ENCODE results near the gene NBAS. TPM values are rescaled to one million over a fixed set of nuclear protein-coding genes. Genes with fewer than 3 reads are reported as not detected.
"Not testable (repeated sequence)": the region's sequence is repeated elsewhere in the genome, so short reads cannot be mapped to it uniquely, and the experiment has no call there.

The NBAS gene
- total RNA-seq, 2 experiments from 2014 or later, result 30.5 to 31.1 TPM

DNA sequence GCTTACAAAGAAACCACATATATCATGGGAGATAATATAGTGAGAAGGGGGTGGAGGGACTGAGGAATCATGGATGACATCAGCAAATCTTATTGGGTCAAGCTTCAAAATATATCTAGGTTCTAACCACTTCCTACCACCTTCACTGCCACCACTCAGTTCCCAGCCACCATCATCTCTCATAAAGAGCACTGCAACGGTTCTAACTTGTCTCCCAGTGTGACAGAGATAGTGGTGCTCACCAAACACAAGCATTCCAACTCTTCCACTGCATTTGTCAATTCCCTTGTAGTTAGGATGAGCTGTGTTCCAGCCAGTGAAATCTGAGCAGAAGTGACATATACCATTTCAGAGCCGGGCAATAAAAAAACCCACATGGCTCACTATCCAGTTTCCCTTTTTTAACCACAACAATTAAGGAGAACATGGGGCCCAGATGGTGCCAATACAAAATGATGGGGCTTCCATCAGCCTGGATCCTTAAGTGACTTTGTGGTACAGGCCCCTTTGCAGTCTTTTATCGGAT, 318.1 kb downstream of the NBAS start:
- Mint-ChIP-seq H3K4me3 (no peak overlapping the region), H3K4me1 (peaks cover 10% of the 10 kb centered on the region), H3K27me3 (no peaks in the 10 kb centered on the region), H3K36me3 (ENCODE audit: low read depth) (peaks cover 2% of the 10 kb centered on the region), H3K9me3 (peaks cover 4% of the 10 kb centered on the region), H3K27ac (no peak overlapping the region)
- ChIA-PET POLR2A (no interaction called here), CTCF (no interaction called here)
- DNase-seq, result no peak

DNA sequence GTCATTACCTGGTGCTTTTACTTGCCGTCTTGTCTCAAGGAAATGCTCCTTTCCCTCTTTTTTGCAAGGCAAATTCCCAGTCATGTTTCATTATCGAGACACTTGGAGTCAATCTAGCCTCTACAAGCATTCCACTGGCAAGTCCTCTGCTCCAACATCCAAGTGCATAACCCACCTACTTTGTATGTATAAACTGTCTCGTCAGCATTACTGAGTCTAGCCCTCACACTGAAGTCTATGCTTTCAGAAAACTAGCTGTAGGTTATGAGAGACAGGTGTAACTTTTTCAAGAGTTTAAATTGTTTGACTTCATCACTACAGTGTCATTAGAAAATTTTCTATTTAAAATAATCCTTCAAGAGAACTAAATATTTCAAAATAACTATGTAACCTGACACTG, 319.2 kb downstream of the NBAS start:
- Mint-ChIP-seq H3K4me1 (peaks cover 10% of the 10 kb centered on the region), H3K27ac (no peak overlapping the region), H3K36me3 (ENCODE audit: low read depth) (peaks cover 4% of the 10 kb centered on the region), H3K4me3 (no peak overlapping the region), H3K27me3 (no peaks in the 10 kb centered on the region), H3K9me3 (no peaks in the 10 kb centered on the region)
- ChIA-PET POLR2A (no interaction called here), CTCF (no interaction called here)
- DNase-seq, result no peak

- H3K9me3 Mint-ChIP-seq, result no peaks in the 10 kb centered on the region
- CTCF ChIA-PET, result no interaction called here
- no peaks in the 10 kb centered on the region for H3K27me3 Mint-ChIP-seq
- no peak overlapping the region for H3K4me3 Mint-ChIP-seq
- peaks cover 6% of the 10 kb centered on the region for H3K36me3 Mint-ChIP-seq (ENCODE audit: low read depth)
- no peak for DNase-seq
- POLR2A ChIA-PET, result no interaction called here
- H3K27ac Mint-ChIP-seq, result no peak overlapping the region
- peaks cover 10% of the 10 kb centered on the region for H3K4me1 Mint-ChIP-seq
Measured at GRCh38 chr2:15241201-15241600, 319.9 kb downstream of the NBAS start.

GRCh38 chr2:15238028-15238427, 323.1 kb downstream of the NBAS start:
- H3K4me3 Mint-ChIP-seq, result no peak overlapping the region
- no peaks in the 10 kb centered on the region for H3K9me3 Mint-ChIP-seq
- ChIA-PET CTCF (no interaction called here), POLR2A (no interaction called here)
- H3K27ac Mint-ChIP-seq, result no peak overlapping the region
- H3K27me3 Mint-ChIP-seq, result no peaks in the 10 kb centered on the region
- H3K36me3 Mint-ChIP-seq (ENCODE audit: low read depth), result peaks cover 9% of the 10 kb centered on the region
- DNase-seq, result no peak
- H3K4me1 Mint-ChIP-seq, result peaks cover 6% of the 10 kb centered on the region

GRCh38 chr2:15230599-15231192, 330.4 kb downstream of the NBAS start:
- H3K4me3 Mint-ChIP-seq, result no peak overlapping the region
- DNase-seq, result no peak
- H3K36me3 Mint-ChIP-seq (ENCODE audit: low read depth), result peaks cover 14% of the 10 kb centered on the region
- H3K9me3 Mint-ChIP-seq, result peaks cover 2% of the 10 kb centered on the region
- ChIA-PET POLR2A (interaction anchor here (0.6 kb wide), 1 partner anchor 24 kb away, joined by 4 read pairs; no protein-coding TSS in a partner anchor), CTCF (no interaction called here)
- no peak overlapping the region for H3K27ac Mint-ChIP-seq
- no peaks in the 10 kb centered on the region for H3K27me3 Mint-ChIP-seq
- no peaks in the 10 kb centered on the region for H3K4me1 Mint-ChIP-seq

- no peak overlapping the region for H3K4me3 Mint-ChIP-seq
- peaks cover 14% of the 10 kb centered on the region for H3K36me3 Mint-ChIP-seq (ENCODE audit: low read depth)
- no peak for DNase-seq
- H3K27me3 Mint-ChIP-seq, result no peaks in the 10 kb centered on the region
- peaks cover 2% of the 10 kb centered on the region for H3K9me3 Mint-ChIP-seq
- CTCF ChIA-PET, result no interaction called here
- H3K4me1 Mint-ChIP-seq, result no peaks in the 10 kb centered on the region
- no peak overlapping the region for H3K27ac Mint-ChIP-seq
- POLR2A ChIA-PET, result no interaction called here
Measured at GRCh38 chr2:15226661-15227060, 334.5 kb downstream of the NBAS start.

- H3K4me1 Mint-ChIP-seq, result no peaks in the 10 kb centered on the region
Measured at GRCh38 chr2:15225131-15225530, 336.0 kb downstream of the NBAS start.

GRCh38 chr2:15224641-15225040, 336.5 kb downstream of the NBAS start:
- H3K9me3 Mint-ChIP-seq, result peaks cover 2% of the 10 kb centered on the region
- H3K27ac Mint-ChIP-seq, result no peak overlapping the region
- no peaks in the 10 kb centered on the region for H3K4me1 Mint-ChIP-seq
- ChIA-PET CTCF (no interaction called here), POLR2A (no interaction called here)
- peaks cover 11% of the 10 kb centered on the region for H3K36me3 Mint-ChIP-seq (ENCODE audit: low read depth)
- DNase-seq, result no peak
- no peak overlapping the region for H3K4me3 Mint-ChIP-seq
- no peaks in the 10 kb centered on the region for H3K27me3 Mint-ChIP-seq

More at GRCh38 chr2:15225131-15225530, 336.0 kb downstream of the NBAS start:
- H3K27ac Mint-ChIP-seq, result no peak overlapping the region
- H3K36me3 Mint-ChIP-seq (ENCODE audit: low read depth), result peaks cover 14% of the 10 kb centered on the region
- CTCF ChIA-PET, result no interaction called here
- no peak for DNase-seq
- no peak overlapping the region for H3K4me3 Mint-ChIP-seq
- peaks cover 2% of the 10 kb centered on the region for H3K9me3 Mint-ChIP-seq
- no peaks in the 10 kb centered on the region for H3K27me3 Mint-ChIP-seq
- POLR2A ChIA-PET, result no interaction called here

GRCh38 chr2:15223887-15224286, 337.2 kb downstream of the NBAS start:
- POLR2A ChIA-PET, result interaction anchor here (1.7 kb wide), 1 partner anchor 338 kb away, joined by 4 read pairs; the partner anchor contains the start of gene NBAS
- Mint-ChIP-seq H3K4me1 (no peaks in the 10 kb centered on the region), H3K27me3 (no peaks in the 10 kb centered on the region), H3K9me3 (peaks cover 2% of the 10 kb centered on the region), H3K36me3 (ENCODE audit: low read depth) (peaks cover 11% of the 10 kb centered on the region), H3K27ac (no peak overlapping the region), H3K4me3 (no peak overlapping the region)
- CTCF ChIA-PET, result no interaction called here
- no peak for DNase-seq

GRCh38 chr2:15222856-15223255, 338.3 kb downstream of the NBAS start:
- Mint-ChIP-seq H3K4me3 (no peak overlapping the region), H3K4me1 (no peaks in the 10 kb centered on the region), H3K9me3 (no peaks in the 10 kb centered on the region), H3K36me3 (ENCODE audit: low read depth) (peaks cover 3% of the 10 kb centered on the region), H3K27me3 (no peaks in the 10 kb centered on the region), H3K27ac (no peak overlapping the region)
- CTCF ChIA-PET, result interaction anchor here (0.6 kb wide), 1 partner anchor 194 kb away, joined by 4 read pairs; no protein-coding TSS in a partner anchor
- DNase-seq, result no peak
- POLR2A ChIA-PET, result interaction anchor here (1.0 to 1.7 kb wide), 2 partner anchors 339 to 355 kb away, joined by 3 to 4 read pairs; partner anchors contain the start of gene NBAS

- ChIA-PET POLR2A (no interaction called here), CTCF (no interaction called here)
- no peaks in the 10 kb centered on the region for H3K27me3 Mint-ChIP-seq
Measured at GRCh38 chr2:15220603-15221002, 340.5 kb downstream of the NBAS start.

GRCh38 chr2:15218423-15219086, 342.6 kb downstream of the NBAS start:
- no peaks in the 10 kb centered on the region for H3K4me1 Mint-ChIP-seq
- CTCF ChIA-PET, result no interaction called here
- no peak for DNase-seq
- H3K4me3 Mint-ChIP-seq, result no peak overlapping the region
- no peaks in the 10 kb centered on the region for H3K27me3 Mint-ChIP-seq
- no peak overlapping the region for H3K27ac Mint-ChIP-seq
- POLR2A ChIA-PET, result interaction anchor here (0.7 kb wide), 1 partner anchor 1390 kb away, joined by 3 read pairs; no protein-coding TSS in a partner anchor
- no peaks in the 10 kb centered on the region for H3K9me3 Mint-ChIP-seq
- peaks cover 21% of the 10 kb centered on the region for H3K36me3 Mint-ChIP-seq (ENCODE audit: low read depth)

More at GRCh38 chr2:15220603-15221002, 340.5 kb downstream of the NBAS start:
- peaks cover 15% of the 10 kb centered on the region for H3K36me3 Mint-ChIP-seq (ENCODE audit: low read depth)
- no peak overlapping the region for H3K27ac Mint-ChIP-seq
- no peaks in the 10 kb centered on the region for H3K9me3 Mint-ChIP-seq
- H3K4me1 Mint-ChIP-seq, result no peaks in the 10 kb centered on the region
- no peak for DNase-seq
- H3K4me3 Mint-ChIP-seq, result no peak overlapping the region

- H3K36me3 Mint-ChIP-seq (ENCODE audit: low read depth), result peaks cover 58% of the 10 kb centered on the region
- no peak for DNase-seq
- no peak overlapping the region for H3K27ac Mint-ChIP-seq
- no peak overlapping the region for H3K4me3 Mint-ChIP-seq
- H3K27me3 Mint-ChIP-seq, result no peaks in the 10 kb centered on the region
- H3K4me1 Mint-ChIP-seq, result no peaks in the 10 kb centered on the region
- POLR2A ChIA-PET, result no interaction called here
- CTCF ChIA-PET, result no interaction called here
- H3K9me3 Mint-ChIP-seq, result peaks cover 16% of the 10 kb centered on the region
Measured at GRCh38 chr2:15212249-15212648, 348.9 kb downstream of the NBAS start.

DNA sequence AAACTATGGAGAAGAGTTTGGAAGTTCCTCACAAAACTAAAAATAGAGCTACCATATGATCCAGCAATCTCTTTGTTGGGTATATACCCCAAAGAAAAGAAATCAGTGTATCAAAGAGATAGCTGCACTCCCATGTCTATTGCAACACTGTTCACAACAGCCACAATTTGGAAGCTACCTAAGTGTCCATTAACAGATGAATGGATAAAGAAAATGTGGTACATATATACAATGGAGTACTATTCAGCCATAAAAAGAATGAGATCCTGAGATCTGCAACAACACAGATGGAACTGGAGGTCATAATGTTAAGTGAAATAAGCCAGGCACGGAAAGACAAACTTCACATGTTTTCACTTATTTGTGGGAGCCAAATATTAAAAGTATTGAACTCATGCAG, 350.6 kb downstream of the NBAS start:
- H3K4me3 Mint-ChIP-seq, H3K27ac Mint-ChIP-seq, H3K4me1 Mint-ChIP-seq, H3K27me3 Mint-ChIP-seq, POLR2A ChIA-PET, CTCF ChIA-PET, DNase-seq: not testable (repeated sequence)
- peaks cover 18% of the 10 kb centered on the region for H3K9me3 Mint-ChIP-seq
- peaks cover 57% of the 10 kb centered on the region for H3K36me3 Mint-ChIP-seq (ENCODE audit: low read depth)
